DOHH2 (cell line): ENCODE results near the gene DYNC2H1.

Source experiments
- CTCF ChIP-seq: fragments of 200-600 bp; sonication (generic); IDR thresholded peaks from one replicate; pipeline ENCODE4 v1.5.1; 2014; ENCODE audit warnings: antibody characterized with exemption, mild to moderate bottlenecking, low read depth, low read length; ENCODE audit not compliant: poor library complexity, severe bottlenecking
- EZH2phosphoT487 ChIP-seq: fragments of 200-600 bp; sonication (generic); IDR thresholded peaks from 2 replicates; pipeline ENCODE4 v1.6.1; 2017; ENCODE audit warnings: borderline replicate concordance, mild to moderate bottlenecking, antibody characterized with exemption, low read length, moderate library complexity, mixed read lengths

GRCh38 chr11:103367650-103368049 is 258.4 kb downstream of the DYNC2H1 start:
- TF ChIP-seq CTCF, result no peak
- TF ChIP-seq EZH2phosphoT487, result no peak
